IPS-NIHi7 (cell line): ENCODE data around the gene EIF4ENIF1.
"Not testable (repeated sequence)": the region's sequence is repeated elsewhere in the genome, so short reads cannot be mapped to it uniquely, and the experiment has no call there.

ENCODE experiments used
- DNase-seq: peaks from one replicate; pipeline ENCODE4 v3.0.0; 2012; ENCODE audit warnings: mixed read lengths; ENCODE audit errors: extremely low spot score

Gene EIF4ENIF1

GRCh38 chr22:31442768-31443489 lies 46.7 kb downstream of the EIF4ENIF1 start:
- DNase-seq = no peak

- DNase-seq = no peak
Measured at GRCh38 chr22:31441652-31442051, 48.0 kb downstream of the EIF4ENIF1 start.

DNA sequence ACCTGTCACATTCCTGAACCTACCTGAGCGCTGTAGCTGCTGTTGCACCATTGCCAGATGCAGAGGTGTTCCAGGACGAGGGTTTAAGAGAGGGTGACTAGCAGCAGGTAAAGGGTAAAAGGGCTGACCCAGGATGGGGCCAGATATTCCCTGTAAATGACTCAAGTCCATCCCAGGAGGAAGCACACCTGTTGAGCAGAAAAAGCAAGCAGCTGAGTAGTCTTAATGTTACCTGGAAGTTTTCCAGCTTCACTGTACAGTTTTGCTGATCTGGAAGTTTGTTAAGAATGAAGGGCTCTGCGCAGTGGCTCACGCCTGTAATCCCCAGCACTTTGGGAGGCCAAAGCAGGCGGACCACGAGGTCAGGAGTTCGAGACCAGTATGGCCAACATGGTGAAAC lies 49.0 kb downstream of the EIF4ENIF1 start:
- DNase-seq = no peak

- no peak for DNase-seq
Measured at GRCh38 chr22:31439808-31440207, 49.8 kb downstream of the EIF4ENIF1 start.

DNA sequence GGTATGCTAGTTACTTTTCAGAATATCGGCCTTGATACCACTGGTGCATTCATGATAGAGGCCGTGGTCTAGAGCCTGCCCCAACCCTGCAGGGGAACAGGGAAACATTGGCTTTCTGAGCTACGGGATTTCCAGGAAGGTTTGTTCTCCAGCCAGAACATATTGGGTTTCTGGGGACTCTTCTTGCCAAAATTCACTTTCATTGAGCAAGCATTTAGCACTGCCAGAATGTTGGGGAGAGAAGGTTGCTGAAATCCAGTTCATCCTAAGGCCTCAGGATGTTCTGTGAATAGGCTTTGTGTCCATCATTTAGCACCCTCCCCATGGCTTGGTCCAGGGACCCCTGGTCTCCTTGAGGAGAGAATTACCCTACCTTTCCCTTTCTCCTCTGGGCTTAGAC lies 53.5 kb downstream of the EIF4ENIF1 start:
- no peak for DNase-seq

- DNase-seq = no peak
Measured at GRCh38 chr22:31431950-31432349, 57.7 kb downstream of the EIF4ENIF1 start.

GRCh38 chr22:31425331-31426050 lies 64.2 kb downstream of the EIF4ENIF1 start:
- DNase-seq = no peak

DNA sequence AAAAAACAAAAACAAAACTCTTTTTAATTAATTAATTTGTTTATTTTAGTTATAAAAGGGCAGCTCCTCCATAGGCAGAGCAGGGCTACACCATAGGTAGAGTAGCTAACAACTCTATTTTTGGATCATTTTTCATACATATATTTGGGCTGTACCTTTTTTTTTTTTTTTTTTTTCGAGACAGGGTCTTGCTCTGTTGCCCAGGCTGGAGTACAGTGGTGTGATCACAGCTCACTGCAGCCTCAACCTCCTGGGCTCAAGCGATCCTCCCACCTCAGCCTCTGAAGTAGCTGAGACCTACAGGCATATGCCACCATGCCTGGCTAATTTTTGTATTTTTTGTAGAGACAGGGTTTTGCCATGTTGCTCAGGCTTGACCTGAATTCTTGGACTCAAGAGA lies 87.3 kb downstream of the EIF4ENIF1 start:
- DNase-seq = not testable (repeated sequence)

GRCh38 chr22:31400023-31400397 lies 89.6 kb downstream of the EIF4ENIF1 start:
- no peak for DNase-seq

GRCh38 chr22:31399211-31400022 lies 90.2 kb downstream of the EIF4ENIF1 start, which contains the start of gene DRG1:
DRG1 (plus strand) TSS chr22:31399604; CDS start chr22:31399684, 80 bp downstream.
- peak; percentile 100 for DNase-seq

GRCh38 chr22:31398231-31398630 lies 91.4 kb downstream of the EIF4ENIF1 start:
- no peak for DNase-seq

DNA sequence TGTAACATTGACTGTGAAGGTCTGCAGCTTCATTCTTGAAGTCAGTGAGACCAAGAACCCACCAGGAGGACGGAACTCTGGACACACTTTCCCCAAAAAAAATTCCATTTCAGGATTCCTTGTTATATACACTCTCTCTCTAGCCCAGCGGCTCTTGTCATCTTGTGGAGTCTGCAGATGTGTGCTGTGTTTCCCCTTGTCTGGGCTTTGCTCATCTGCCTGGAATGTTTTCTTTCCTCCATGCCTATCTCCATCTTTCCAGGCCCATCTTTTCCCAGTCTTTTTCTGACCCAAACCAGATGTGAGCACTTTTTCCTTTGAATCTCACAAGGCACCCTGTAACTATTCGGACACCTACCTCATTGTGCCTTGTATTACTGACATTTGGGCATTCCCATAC lies 95.3 kb downstream of the EIF4ENIF1 start:
- no peak for DNase-seq

GRCh38 chr22:31393893-31394292 lies 95.7 kb downstream of the EIF4ENIF1 start:
- no peak for DNase-seq
